ENCODE data around the gene GLB1L.

DNA sequence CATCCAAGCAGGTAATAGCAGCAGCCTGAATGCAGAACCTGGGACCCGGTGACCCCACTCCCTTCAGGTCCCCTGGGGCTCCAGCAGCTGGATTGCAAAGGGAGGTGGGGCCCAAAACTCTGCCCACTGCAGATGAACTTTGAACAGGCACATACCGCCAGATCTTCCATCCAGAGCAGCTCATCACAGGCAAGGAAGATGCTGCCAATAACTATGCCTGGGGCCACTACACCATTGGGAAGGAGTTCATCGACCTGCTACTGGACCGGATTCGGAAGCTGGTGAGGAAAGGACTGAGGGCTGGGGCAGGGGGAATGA, 24.8 kb upstream of the GLB1L start:
- no peak for TF ChIP-seq CTCF (conservative IDR thresholded peaks at IDR 0.05)
- TF ChIP-seq ZFX (IDR thresholded peaks at IDR 0.05): no peak
